GM12865 (cell line): Measurements from ENCODE around the gene SETD2.

Experiments
- DNase-seq: peaks from one replicate; pipeline ENCODE4 v3.0.0; 2010; ENCODE audit warnings: low read depth
- H3K4me3 ChIP-seq: 2 replicates; pipeline ENCODE4 v1.5.1; 2011; ENCODE audit warnings: mild to moderate bottlenecking, low read depth, low read length, control low read depth
- CTCF ChIP-seq: IDR thresholded peaks from 2 replicates; pipeline ENCODE4 v1.5.1; 2011; ENCODE audit warnings: low read length, control low read depth, low read depth, inconsistent platforms; ENCODE audit not compliant: insufficient read depth; ENCODE audit errors: missing control alignments

The SETD2 gene

GRCh38 chr3:47161983-47162696, 1.8 kb downstream of the SETD2 start:
- TF ChIP-seq CTCF = no peak
- peak overlapping the region; percentile 88 for H3K4me3 ChIP-seq
- DNase-seq = no peak

- TF ChIP-seq CTCF = no peak
- H3K4me3 ChIP-seq = no peak overlapping the region
- no peak for DNase-seq
These were observed 4.1 kb downstream of the SETD2 start for GRCh38 chr3:47159820-47160219.

GRCh38 chr3:47158208-47158607, 5.7 kb downstream of the SETD2 start:
- DNase-seq = no peak
- TF ChIP-seq CTCF = no peak
- no peak overlapping the region for H3K4me3 ChIP-seq

DNA sequence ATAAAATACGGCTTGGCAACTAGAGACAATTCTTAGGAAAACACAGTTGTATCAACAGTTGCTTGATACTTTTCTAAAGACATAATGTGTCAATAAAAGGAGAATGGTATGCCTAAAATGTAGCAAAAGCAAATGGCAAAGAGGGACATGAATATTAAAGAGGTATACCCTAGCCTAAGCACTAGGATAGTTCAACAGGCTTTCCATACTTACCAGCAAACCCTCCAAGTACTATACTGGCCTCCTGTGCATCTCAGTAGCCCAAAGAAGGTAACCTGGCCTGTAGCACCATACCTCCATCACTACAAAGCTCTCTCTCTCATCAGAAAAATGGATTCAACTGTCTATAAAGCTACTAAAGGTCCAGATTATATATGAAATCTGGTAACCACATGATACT, 7.5 kb downstream of the SETD2 start:
- DNase-seq = no peak
- H3K4me3 ChIP-seq = no peak overlapping the region
- TF ChIP-seq CTCF = no peak

DNA sequence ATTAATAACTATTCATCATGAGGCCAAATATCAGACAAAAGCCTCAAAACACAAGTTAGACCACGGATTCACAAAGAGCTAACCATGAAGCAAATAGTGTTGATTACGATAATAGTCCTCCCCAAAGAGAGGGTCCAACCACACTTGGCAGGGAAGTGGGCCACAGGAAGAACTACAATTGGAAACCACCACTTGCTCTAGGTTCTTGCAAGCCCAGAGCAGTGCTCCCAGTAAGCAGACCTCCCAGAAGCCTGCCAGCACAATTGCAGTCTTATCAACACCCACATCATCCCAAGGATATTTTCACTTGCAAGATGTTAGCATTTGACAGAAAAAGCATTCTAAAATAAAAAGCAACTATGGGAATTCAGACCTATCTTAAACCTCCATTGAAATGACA, 11.3 kb downstream of the SETD2 start:
- no peak for TF ChIP-seq CTCF
- no peak for DNase-seq
- H3K4me3 ChIP-seq = no peak overlapping the region

- no peak for TF ChIP-seq CTCF
- H3K4me3 ChIP-seq = no peak overlapping the region
- DNase-seq = no peak
These were observed 12.1 kb downstream of the SETD2 start for GRCh38 chr3:47151836-47152235.

DNA sequence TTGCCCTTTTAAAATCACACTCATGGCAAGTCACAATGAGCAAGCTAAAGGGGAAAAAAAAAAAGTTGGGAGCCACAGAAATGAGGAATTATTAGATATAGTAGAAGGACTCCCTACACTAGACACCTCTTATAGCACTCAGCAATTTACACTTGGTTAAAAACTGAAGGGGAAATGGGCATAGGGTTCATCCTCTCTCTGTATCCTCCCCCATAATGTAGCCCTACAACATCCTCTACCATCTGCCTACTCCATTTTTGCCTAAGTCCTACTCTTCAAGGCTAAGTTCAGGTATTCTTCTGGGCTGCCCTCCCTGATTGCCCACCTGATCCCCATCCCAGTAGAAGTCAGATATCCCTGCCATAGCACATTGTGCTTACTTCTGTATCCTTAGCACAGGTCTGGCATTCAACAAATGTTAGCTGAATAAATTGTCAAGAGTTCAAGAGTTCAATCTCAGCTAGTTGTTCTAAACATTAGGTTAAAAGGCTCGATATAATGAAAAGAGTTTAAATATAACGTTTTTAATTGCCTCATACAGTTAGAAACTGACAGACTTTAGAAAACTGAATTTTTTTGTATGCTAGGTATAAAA, 14.5 kb downstream of the SETD2 start:
- no peak overlapping the region for H3K4me3 ChIP-seq
- TF ChIP-seq CTCF = no peak
- DNase-seq = no peak
